ENCODE data around the gene HCN3.

The HCN3 gene

DNA sequence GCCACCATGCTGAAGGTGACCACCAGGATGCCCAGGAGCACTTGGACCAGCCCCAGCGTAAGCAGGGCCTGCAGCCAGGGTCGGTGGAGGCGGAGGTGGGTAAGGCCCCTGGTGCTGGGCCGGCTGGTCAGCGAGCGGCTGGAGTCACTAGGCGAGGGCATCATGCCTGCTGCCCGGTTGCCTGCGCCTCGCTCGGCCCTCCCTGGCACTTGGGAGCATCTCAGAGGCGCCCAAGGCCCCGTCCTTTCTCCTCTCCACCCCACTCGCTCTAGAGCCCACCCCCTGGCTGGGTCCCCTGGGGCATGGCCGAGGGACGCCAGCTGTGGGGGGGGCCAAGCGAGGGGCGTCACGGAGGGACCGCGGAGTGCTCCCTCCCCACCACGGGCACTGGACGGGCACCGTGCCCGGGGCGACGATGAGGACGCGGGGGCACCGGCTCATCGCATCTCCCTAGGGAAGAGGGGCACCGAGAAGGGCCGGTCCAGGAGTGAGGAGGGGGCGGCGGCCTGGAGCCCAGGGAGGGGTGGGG, 22.5 kb upstream of the HCN3 start:
- DNase-seq: peak in 1 of 2 experiments; percentile 29

DNA sequence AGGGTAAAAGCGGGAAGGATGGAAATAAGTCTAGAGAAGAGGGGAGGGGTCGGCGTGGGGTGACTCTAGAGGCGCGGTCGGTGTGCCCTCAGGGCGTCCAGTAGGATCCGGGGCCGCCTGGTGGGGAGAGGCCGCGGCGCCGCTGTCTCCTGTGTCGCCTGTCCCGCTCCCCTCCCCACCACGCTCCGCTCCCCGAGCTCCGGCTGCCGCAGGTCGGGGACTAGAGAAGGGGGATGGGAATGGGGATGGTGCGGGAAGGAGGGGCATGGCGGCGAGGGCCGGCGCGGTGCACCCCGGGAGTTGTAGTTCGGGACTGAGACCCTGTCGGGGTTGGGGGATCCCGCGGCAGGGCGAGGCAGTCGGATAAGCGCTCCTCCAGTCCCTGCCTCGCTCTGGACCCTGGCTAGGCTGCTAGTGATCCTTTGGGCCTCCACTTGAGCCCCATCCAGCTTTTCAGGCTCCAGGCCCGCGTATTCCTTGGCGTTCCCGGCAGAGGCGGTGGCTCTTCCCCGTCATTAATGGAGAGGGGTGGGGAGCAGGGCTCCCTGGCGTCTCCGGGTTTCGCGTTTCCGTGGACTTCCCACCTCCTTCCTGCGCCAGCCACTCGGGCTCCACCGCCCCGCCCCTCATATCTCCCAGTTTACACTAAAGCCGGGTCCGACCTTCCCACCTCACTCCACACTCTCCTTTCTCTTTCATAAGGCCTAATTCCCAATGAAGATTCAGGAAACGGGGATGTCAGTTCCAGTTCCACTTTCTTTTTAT, 21.8 kb upstream of the HCN3 start, which contains the start of gene ENTREP3:
Gene ENTREP3, minus strand, starts transcription at position 241 of the 765 bp plus-strand sequence. CDS start 606 bp downstream, outside the sequence.
- peak; percentile 90 for DNase-seq

DNA sequence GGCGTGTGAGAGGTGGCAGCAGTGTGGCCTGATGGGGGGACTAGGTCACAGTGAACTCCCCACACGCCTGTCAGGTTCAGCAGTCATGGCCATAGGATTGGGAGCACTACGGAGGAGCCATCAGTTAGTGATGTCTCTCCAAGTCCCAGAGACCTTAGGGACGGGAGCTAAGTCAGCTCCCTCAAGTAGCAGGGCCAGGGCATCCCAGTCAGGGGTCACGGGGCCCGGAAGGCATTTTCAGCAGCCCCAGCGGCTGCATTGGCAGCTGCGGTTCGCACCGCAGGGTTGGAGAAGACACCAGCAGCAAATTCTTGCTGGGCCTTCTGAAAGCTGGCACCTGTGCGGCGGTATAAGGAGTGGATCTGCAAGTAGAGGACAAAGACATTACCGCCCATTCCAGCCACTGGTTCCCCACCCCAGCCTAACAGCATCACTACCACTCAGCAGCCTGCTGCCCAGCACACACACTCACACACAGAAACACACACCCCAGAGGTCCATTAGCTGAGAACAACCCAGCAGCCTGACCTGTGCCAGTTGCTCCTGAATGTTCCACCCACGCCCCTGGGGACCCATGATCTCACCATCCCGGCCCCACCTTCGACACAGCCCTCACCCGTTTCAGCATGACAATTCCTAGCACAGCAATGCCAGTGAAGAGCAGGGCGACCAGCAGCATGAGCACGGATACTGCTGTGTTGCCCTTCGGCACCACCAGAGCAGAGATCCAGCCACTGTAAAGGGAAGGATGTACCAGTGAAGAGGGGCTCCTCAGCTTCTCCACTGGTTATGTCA, 21.0 kb upstream of the HCN3 start:
- DNase-seq: no peak

DNA sequence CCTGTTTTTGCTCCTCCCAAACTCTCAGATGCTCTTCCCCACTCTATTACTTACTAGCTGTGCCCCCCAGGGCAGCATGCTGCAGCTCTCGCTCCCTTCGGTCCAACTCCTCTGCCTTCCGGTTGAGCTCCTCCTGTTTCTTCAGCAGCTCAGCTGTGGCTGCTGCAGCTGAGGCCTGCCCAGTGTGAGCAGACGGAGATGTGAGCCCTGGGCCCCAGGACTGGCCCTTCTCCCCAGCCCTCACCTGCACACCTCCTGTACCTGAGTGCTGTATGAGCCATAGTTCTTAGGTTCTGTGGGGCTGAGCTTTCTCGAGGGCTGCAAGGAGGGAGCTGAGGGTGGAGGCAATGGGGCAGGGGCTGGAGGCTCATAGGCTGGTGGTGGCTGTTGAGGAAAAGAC, 17.0 kb upstream of the HCN3 start:
- DNase-seq: no peak

DNA sequence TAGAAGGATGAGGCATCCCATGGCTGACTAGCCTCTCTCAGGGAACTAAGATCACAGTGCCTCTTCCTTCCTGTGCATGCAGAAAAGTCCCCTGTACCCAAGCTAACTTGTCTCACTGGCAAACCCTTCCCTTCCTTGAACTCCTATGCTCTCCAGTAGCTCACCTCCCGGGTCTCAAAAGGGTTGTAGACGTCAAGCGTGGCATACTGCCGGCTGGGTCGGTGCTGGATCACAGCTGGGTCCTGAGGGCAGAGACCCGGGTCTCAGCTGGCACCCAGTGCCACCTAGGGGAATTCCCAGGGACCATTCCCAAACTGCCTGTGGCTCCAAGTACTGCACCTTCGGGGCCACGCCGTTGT, 15.8 kb upstream of the HCN3 start:
- no peak for DNase-seq

DNA sequence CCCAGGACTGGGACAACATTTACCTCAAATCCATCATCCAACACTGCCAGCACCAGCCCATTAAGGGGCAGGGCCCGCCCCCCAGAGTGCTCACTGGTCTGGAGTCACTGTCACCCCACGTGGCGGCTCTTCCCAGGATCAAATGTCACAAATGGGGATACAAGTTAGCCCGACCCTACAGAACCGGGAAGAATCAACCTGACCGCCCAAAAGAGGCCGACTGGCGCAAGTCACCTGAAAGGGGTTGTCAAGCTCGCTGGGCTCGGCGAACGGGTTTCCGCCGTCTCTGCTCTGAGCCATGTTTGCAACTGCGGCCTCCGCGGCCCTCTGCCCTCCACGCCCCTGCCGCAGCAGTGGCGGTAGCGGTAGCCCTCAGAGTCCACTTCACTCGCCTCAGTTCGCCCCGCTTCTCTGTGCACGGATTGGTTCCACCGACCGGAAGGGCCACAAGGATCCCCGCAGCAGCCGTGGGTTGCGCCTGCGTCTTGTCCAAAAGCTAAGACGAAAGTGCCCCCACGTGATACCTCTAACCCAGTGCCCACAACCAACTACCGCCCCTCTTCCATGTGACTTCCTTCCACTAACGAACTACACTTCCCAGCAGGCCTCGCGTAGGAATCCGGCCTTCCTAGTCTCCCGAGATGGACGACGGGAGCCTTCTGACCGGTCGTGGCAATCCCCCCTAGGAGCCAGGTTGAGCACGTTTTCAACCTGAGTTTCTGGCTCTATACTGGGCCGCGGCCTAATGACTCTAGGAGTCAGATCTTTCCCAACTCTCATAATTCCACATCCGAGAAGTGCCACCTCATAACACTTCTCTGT, 15.2 kb upstream of the HCN3 start, which contains the start of gene SCAMP3:
Gene SCAMP3, minus strand, starts transcription at position 509 of the 822 bp plus-strand sequence. Its CDS starts 209 bp downstream, at position 300.
- DNase-seq: peak; percentile 99 to 100

DNA sequence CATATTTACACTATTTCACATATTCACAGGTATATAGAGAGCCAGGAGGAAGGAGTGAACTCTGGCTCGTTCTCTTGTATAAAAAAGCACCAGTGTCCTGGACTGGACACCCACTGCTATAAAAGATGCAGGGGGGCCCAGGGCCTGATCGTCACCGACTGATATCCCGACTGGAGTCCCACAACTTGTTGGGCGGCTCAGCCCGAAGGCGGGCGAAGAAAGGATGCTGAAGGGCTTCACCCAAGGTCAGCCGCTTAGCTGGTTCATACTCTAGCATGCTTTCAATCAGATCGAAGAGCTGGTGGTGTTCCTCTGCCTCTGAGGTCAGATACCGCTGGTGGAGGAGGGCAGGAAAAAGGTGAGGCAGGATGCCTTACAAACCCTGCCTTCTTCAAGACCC, 14.2 kb upstream of the HCN3 start:
- DNase-seq: no peak

DNA sequence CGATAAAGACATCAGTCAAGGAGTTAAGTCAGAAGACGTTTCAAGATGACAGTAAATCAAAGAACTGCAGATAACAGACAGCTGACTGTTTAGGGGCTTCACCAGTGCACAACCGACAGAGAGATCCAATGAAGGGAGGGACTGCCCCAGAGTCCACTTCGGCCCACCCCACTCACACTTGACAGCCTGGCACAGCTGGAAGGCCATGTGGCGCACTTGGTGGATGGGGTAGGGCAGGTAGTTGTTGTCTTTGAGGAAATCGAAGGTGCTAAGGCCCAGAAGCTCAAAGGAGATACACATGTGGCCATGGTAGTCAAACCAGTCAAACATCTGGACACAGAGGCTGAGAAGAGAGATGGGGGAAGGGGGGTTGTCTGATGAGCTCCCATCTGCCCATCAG, 10.7 kb upstream of the HCN3 start:
- DNase-seq: no peak

DNA sequence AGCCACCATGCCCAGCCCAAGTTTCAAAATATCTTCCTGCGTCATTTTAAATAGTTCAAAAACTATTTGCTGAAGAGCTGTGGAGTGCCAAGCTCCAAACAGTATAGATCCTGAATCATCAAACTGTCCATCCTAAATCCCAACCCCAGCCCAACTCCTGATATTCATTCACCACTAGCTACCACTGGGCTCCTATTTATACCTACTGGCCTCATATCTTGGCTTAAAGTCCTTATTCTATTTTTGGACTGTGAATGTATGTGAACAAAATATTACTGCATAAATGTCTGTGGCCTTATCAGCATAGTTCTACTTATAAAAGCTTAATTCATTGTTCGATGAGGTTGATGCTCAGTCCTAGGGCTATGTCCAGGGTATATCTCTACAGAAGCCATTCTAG, 9.9 kb upstream of the HCN3 start:
- no peak for DNase-seq

DNA sequence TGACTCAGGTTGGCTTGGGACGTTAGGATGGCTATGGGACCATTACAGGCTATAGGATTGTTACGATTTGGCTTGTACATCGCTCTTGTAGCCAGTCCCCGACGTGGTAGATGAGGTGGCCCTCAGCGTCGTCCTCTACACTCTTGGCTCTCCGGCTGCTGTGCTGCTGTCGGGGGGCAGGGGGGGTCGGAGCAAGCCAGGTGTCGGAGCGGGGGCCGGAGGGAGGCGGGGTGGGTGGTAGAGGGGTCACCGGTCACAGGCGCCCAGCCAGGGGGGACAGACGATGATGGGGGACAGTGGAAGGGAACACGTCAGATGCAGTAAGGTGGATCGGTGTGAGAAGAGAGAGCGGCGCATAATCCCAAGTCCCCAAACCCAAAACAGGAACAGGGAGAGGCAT, 8.6 kb upstream of the HCN3 start:
- DNase-seq: no peak

DNA sequence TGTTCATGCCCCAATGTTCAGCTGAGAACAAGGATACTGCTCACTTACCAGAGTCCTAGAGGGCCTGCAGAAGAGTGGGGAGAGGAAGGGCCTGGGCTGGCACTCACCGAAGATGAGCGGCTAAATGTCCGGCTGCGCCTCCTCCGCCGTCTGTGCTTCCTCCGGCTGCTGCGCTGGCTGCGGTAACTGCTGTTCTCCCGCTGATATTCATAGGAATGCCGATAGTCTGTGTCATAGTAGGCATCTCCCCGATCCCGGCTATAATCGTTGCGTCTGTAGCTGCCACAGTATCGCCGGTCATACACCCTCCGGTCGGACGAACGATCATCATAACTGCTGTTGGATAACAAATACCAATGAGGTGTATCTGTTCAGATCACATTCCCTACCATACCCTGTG, 7.9 kb upstream of the HCN3 start:
- no peak for DNase-seq

DNA sequence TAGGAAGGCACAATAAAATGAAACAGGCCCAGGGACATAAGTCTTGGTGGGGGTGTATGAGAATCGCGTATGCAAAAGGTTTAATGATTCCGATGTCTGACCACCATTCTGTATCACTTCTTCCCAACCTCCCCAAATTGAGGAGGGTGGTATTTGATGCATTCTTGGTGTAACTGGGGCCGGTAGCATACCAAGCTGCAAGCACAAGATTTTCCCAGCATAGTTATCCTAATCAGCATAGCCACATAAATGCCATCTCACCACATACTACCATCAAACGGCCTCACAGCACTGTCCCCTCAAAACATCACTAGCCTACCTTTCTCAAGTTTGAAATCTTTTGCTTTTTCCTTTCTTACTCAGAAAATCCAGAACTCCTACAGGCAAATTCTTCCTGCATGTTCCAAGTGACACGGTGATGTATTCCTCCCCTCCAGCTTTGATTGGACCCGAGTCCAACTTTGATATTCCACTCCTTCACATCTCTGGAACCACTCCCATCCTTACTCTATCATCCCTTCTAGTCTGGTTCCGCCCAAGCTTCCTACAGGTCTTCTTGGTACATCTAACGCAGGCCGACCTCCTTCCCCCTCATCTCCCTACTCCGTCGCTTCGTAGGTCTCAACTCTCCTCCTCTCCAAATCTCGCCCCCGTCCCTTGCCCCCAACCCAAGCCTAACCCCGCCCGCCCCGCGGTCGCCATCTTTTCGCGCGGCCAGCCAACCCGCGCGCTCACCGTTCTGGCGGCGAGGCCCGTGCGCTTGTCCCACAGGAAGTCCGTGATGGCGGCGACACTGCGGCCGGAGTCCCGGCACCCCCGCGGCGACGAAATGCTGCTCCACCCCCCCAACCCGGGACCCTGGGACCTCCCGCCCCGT, 4.6 kb upstream of the HCN3 start:
- DNase-seq: peak; percentile 86 to 87

DNA sequence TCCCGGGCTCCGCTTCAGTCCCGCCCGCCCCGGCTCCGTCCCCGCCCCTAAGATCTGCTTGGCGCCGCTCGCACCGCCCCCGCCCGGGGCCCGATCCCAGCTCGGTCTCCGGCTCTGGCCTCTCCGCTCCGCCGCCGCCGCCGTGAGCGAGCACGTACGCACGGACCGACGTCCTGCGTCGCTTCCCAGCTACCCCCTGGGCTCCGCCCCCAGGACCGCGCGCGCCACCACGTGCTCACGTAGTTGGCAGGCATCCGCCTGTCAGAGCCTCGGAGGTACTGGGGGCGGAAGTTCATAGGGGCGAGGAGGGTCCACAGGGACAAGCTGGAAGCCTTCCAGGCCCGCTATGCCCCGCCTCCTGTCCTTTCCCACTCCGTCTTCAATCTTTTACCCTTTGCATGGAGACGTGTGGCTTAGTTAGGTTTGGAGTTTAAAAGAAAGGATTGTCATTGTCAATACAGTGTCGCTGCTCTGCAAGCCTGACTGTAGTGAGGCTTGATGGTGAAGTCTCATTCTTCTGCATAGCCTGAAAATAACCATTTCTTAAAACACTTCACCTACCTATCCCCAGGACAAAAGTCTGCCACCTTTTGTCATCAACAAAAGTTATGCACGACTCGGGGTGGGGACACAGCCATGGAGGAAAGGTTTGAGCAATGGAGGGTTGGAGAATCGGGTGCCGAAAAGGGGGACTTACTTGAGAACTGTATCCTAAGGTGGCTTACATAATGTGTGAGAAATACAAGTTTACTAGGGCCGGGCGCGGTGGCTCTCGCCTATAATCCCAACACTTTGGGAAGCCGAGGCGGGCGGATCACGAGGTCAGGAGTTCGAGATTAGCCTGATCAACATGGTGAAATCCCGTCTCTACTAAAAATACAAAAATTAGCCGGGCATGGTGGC, 3.7 kb upstream of the HCN3 start, which contains the start of gene CLK2:
Gene CLK2, minus strand, starts transcription at position 162 of the 903 bp plus-strand sequence. CDS start 2,527 bp downstream, outside the sequence.
- DNase-seq: peak; percentile 99

DNA sequence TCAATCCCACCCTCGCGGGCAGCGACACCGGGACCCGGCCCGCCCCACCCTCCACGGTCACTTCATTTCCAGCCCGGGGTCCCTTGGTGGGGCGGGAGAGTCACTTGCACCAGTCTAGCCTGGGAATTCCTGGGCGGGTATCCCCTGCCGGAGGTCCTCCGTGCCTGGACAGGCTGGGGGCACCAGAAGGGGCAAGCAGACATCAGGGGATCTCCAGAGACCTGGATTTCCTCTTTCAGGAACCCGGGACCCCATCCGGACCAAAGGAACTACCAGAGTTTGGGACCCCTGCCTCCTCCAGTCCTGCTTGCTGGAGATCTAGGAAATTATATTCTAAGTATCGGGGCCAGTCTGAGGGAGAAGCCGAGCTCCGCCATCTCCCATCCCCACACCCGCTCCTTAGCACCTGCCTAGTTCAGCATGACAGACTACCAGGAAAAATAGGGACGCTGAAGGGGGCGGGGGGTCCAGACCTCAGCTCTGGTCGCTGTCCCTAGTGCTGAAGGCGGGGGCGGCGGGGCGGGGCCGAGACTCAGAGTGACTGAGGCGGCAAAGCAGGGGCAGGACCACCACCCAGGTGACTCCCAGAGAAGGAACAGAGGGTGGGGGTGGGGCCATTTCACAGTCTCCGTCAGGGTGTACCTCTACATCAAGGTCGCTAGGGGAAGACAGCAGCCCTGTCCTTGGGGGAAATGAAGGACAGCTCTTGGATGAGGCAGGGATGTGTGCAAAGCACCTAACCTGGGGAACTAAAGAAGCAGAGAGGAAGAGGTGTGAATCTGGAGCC, 832 bp downstream of the HCN3 start:
- peak; percentile 78 for DNase-seq

DNA sequence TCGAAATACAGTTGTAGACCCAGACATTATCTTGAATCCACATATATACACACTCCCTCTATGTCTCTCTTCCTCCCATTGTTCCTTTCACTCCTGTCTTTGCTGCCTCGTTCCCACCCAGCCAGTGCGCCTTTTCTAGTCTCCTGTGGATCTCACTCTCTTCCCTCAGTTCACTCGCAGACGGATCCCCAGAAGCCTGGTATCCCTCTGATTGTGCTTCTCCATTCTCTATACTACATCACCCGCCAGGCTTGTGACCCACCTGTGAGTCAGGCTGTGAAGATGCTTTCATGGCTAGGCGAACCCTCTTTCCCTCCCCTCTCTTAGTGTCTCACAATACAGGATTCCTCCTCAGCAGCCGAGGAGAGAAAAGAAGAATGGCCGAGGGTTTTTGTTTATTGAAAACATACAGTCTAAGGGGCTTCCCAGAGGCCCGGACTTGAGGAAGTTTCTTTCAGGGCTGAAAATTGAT, 1.5 kb downstream of the HCN3 start:
- DNase-seq: no peak

DNA sequence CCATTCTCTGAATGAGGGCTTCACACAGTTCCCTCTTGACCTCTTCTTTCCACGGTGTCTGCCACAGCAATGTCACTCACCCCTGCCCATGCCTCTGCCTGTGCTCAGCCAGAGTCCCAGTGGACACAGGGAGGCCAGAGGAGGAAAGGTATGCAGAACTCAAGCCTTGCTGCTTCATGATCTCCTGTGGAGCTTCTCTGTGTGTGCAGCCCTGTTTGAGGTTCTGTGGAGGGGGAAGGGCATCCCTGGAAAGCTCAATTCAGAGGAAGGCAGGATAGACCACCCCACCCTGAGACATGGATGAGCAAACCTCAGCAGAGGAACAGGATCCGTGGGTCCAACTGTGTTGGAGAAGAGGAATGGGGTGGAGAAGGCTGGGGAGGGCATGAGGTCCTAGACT, 2.0 kb downstream of the HCN3 start:
- no peak for DNase-seq

DNA sequence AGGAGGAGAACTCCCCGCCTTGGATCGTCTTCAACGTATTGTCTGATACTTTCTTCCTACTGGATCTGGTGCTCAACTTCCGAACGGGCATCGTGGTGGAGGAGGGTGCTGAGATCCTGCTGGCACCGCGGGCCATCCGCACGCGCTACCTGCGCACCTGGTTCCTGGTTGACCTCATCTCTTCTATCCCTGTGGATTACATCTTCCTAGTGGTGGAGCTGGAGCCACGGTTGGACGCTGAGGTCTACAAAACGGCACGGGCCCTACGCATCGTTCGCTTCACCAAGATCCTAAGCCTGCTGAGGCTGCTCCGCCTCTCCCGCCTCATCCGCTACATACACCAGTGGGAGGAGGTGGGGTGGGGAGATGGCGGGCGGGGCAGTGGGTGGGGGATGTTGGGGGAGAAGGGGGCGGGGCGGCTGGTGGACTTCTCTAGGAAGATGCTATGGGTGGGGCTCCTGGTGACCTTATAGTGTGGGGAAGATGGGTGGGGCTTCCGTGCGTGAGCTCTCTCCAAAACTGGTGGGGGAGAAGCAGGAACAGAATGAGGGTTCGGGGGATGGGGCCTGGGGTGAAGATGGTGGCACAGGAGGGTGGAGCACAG, 5.3 kb downstream of the HCN3 start:
- DNase-seq: no peak

DNA sequence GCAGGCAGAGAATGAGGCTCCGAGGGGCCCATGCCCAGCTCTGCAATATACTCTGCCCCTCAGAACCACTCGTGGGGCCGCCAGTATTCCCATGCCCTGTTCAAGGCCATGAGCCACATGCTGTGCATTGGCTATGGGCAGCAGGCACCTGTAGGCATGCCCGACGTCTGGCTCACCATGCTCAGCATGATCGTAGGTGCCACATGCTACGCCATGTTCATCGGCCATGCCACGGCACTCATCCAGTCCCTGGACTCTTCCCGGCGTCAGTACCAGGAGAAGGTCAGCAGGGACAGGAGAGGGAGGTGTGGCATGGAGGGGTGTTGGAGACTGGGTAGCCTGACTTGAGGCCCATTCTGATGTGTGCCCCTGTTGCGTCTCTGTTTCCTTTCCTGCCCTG, 7.2 kb downstream of the HCN3 start:
- DNase-seq: no peak

DNA sequence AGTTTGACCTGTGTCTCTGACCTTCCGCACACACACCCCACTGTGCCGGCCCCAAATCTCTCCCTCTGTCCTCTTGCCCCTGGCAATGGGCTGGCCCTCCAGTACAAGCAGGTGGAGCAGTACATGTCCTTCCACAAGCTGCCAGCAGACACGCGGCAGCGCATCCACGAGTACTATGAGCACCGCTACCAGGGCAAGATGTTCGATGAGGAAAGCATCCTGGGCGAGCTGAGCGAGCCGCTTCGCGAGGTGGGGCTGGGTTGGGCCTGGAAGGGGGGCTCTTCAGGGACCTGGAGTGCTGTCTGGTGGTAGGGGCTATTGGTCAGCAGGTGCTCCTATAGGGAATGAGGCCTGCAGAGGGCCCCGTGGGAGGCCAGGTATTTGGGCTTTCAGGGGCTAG, 7.8 kb downstream of the HCN3 start:
- DNase-seq: no peak
